C4-2B (cell line): ENCODE measurements around the gene SLC4A2.

Experiments
- H3K27ac ChIP-seq: fragments of 450-650 bp; 2 replicates; pipeline ENCODE4 v1.5.1; 2017
- ZFX ChIP-seq: fragments of 450-650 bp; IDR thresholded peaks from 2 replicates; pipeline ENCODE4 v1.6.1; 2017
- TF ChIP-seq, protein P1 (sequence below): fragments of 450-650 bp; conservative IDR thresholded peaks from 2 replicates; pipeline ENCODE4 v1.5.1; 2017; ENCODE audit warnings: mild to moderate bottlenecking

SLC4A2 gene

DNA sequence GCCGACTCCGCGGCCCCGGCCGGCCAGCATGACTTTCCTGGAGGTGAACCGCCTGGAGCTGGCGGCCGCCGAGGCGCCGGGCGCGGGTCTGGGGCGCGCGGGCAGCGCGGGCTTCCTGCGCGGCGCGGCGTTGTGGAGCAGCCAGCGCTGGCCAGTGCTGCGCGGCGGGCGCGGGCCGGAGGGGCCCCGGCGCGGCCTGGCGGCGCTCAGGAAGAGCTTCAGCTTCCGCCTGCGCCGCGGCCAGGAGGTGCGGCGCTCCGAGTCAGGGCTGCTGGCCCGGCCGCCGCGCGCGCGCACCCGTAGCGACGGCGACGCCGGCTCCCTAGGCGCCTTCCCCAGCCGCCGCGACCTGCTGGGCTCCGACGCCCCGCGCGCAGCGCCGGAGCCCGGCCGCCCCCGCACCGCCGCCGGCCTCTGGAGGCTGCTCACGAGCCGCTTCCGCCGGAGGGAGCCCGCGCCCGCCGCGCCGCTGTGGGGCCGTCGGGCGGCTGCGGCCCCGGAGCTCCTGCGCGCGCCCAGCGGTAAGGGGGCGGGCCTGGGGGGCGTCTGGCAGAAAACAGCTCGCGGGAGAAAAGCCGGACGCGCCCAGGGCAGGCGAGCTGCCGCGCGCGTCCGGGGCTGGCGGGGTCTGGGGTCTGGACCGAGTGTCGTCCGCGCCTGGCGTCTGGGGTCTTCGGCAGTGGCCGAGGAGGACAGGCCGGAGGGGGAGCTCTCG, 55.9 kb downstream of the SLC4A2 start:
- peak overlapping the region; percentile 69 for H3K27ac ChIP-seq
- TF ChIP-seq ZFX, result peak; percentile 3; the same call in 1 of the 2 replicates
- TF ChIP-seq, protein P1, sequence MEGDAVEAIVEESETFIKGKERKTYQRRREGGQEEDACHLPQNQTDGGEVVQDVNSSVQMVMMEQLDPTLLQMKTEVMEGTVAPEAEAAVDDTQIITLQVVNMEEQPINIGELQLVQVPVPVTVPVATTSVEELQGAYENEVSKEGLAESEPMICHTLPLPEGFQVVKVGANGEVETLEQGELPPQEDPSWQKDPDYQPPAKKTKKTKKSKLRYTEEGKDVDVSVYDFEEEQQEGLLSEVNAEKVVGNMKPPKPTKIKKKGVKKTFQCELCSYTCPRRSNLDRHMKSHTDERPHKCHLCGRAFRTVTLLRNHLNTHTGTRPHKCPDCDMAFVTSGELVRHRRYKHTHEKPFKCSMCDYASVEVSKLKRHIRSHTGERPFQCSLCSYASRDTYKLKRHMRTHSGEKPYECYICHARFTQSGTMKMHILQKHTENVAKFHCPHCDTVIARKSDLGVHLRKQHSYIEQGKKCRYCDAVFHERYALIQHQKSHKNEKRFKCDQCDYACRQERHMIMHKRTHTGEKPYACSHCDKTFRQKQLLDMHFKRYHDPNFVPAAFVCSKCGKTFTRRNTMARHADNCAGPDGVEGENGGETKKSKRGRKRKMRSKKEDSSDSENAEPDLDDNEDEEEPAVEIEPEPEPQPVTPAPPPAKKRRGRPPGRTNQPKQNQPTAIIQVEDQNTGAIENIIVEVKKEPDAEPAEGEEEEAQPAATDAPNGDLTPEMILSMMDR, result peak; percentile 31

DNA sequence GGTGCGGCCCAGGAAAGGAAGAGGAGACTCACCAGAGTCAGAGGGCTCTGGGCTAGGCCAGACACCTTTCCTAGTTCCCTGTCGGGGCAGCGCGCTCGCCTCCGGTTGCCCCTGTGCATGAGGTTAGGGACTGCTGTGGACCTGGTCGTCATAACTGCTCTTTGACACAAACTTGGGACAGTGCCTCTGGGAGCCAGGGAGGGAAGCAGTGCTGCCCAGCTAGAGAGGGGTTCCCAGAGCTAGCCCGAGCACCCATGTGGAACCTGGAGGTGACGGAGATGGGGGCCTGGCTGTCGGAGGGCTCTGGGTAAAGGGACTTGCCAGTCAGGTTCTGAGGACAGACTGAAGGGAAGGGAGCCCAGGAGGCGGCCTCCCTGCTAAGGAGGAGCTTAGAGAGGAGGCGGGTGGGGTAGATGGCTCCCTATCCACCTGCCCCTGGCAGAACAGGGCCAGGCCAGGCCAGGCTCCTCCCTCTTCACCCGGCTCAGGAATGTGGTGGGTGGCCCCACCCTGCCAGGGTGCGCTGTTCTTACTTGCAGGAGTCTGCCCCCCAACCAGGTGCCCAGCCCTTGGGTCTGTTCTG, 56.5 kb downstream of the SLC4A2 start:
- H3K27ac ChIP-seq, result peak overlapping the region; percentile 7; the same call in 1 of the 2 replicates
- TF ChIP-seq, protein P1, result no peak
- no peak for TF ChIP-seq ZFX

DNA sequence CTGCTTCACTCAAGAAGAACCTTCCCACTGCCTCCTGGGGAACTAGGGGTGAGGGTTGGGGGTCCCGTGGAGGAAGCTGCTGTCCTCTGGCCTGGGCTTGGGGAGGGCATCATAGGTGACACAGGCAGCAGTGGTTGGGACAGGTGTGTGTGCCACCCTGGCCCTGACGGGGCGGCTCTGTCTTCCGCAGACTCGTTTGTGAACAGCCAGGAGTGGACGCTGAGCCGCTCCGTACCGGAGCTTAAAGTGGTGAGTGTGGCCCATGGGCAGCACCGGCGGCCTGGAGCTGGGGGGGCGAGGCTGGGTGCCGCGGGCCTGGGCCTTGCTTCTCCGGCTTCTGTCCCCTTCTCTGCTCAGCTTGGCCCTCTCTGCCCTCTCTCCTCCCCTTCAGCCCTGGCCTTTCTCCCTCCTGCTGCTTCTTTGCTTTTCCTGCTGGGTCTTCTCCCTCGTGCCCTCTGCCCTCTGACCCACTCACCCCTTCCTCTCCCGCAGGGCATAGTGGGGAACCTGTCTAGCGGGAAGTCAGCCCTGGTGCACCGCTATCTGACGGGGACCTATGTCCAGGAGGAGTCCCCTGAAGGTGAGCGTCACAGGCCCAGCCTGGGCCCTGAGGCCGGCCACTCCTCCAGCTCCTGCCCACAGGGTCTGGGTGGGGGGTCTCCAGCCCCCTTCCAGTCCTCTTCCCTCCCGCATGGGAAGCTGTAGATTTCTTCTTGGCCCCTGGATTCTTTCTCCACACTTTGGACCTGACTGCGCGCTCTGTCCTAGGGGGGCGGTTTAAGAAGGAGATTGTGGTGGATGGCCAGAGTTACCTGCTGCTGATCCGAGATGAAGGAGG, 57.4 kb downstream of the SLC4A2 start:
- no peak for TF ChIP-seq ZFX
- TF ChIP-seq, protein P1, result no peak
- no peak overlapping the region for H3K27ac ChIP-seq

DNA sequence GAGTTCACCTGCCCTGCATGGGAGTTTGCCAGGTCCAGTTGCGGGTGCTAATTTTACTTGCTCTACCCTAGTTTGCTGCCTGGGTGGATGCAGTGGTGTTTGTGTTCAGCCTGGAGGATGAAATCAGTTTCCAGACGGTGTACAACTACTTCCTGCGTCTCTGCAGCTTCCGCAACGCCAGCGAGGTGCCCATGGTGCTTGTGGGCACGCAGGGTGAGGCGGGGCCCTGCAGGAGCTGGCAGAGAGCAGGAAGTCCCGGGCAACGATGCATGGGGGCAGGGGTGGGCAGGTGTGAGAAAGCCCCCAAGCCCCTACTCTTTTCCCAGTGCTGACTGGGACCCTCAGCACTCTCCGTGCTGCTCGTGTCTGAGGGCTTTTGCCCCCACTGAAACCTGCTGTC, 58.2 kb downstream of the SLC4A2 start:
- TF ChIP-seq, protein P1, result no peak
- TF ChIP-seq ZFX, result no peak
- H3K27ac ChIP-seq, result no peak overlapping the region

DNA sequence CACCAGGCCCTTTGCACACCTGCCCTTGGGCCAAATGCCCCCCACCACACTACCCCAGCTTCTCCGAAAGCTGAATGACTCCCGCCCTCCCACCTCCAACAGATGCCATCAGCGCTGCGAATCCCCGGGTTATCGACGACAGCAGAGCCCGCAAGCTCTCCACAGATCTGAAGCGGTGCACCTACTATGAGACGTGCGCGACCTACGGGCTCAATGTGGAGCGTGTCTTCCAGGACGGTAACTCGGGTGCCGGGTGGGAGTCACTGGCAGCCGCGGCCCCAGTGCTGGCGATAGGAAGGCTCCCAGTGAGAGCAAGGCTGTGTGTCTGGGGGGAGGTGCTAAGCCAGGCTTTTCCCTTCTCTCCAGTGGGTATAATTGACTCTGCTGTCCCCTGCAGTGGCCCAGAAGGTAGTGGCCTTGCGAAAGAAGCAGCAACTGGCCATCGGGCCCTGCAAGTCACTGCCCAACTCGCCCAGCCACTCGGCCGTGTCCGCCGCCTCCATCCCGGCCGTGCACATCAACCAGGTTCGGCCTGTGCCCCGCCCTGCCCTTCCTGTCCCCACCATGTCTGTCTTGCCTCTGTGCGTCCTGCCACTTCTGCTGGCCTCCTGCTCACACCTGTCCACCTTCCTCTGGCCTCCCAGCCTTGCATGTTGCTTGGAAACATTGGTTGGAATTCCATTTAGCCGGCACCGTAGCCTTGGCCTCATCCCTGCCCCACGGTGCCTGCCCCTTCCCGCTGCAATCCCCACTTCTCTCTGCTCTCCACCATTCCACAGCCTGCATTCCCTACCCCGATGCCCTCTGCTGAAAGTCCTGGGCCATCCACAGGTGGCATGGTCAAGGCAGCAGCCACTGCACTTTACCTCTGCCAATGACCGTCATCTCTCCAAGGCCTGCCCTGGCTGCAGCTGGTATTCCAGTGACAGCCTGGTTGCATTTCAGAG, 59.0 kb downstream of the SLC4A2 start:
- TF ChIP-seq ZFX, result no peak
- TF ChIP-seq, protein P1, result no peak

DNA sequence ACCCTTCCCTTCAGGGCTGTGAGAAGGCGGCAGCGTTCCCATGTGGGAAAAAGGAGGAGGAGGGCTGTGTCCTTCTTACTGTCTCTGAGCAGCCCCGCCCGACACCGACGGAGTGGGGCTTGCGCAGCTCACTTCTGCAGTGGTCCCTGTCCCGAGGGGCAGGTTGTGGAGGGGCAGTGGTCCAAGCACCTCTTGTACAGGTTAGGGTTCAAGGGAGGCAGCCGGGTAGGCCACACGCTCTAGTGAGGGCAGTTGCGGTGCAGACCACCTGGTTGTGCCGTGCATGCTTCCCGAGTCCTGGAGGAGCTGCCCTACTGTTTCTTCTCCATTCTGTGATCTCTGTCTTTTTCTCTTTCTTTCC, 59.6 kb downstream of the SLC4A2 start:
- no peak for TF ChIP-seq ZFX
- TF ChIP-seq, protein P1, result no peak
- H3K27ac ChIP-seq, result no peak overlapping the region

More for the DNA sequence above, 59.0 kb downstream of the SLC4A2 start:
- H3K27ac ChIP-seq, result no peak overlapping the region
